Ishikawa (cell line): ENCODE results near the gene UBE2I.

Source experiments
- CEBPB ChIP-seq: IDR thresholded peaks from 2 replicates; pipeline ENCODE4 v1.6.1; 2012
- CREB1 ChIP-seq: IDR thresholded peaks from 2 replicates; pipeline ENCODE4 v1.6.1; 2012; ENCODE audit warnings: low read depth
- EGR1 ChIP-seq: IDR thresholded peaks from 2 replicates; pipeline ENCODE4 v1.6.1; 2012
- EP300 ChIP-seq: IDR thresholded peaks from 2 replicates; pipeline ENCODE4 v1.6.1; 2012; ENCODE audit warnings: borderline replicate concordance
- FOXM1 ChIP-seq: IDR thresholded peaks from 2 replicates; pipeline ENCODE4 v1.6.1; 2012; ENCODE audit warnings: low read depth, borderline replicate concordance
- NFIC ChIP-seq: IDR thresholded peaks from 2 replicates; pipeline ENCODE4 v1.6.1; 2012
- RAD21 ChIP-seq: IDR thresholded peaks from 2 replicates; pipeline ENCODE4 v1.6.1; 2012; ENCODE audit warnings: low read depth
- TAF1 ChIP-seq: IDR thresholded peaks from 2 replicates; pipeline ENCODE4 v1.6.1; 2012; ENCODE audit warnings: low read depth, mild to moderate bottlenecking
- TCF12 ChIP-seq: IDR thresholded peaks from 2 replicates; pipeline ENCODE4 v1.6.1; 2012; ENCODE audit warnings: low read depth
- TEAD4 ChIP-seq: IDR thresholded peaks from 2 replicates; pipeline ENCODE4 v1.6.1; 2012
- YY1 ChIP-seq: IDR thresholded peaks from 2 replicates; pipeline ENCODE4 v1.6.1; 2012; ENCODE audit warnings: low read depth
- ZBTB7A ChIP-seq: IDR thresholded peaks from 2 replicates; pipeline ENCODE4 v1.6.1; 2012; ENCODE audit warnings: low read depth
- TF ChIP-seq, protein P1 (sequence below): IDR thresholded peaks from 2 replicates; pipeline ENCODE4 v1.6.1; 2012
- TF ChIP-seq, protein P2 (sequence below): IDR thresholded peaks from 2 replicates; pipeline ENCODE4 v1.6.1; 2012; ENCODE audit warnings: low read depth, mild to moderate bottlenecking
- TF ChIP-seq, protein P3 (sequence below): IDR thresholded peaks from 2 replicates; pipeline ENCODE4 v1.6.1; 2012

The UBE2I gene

DNA sequence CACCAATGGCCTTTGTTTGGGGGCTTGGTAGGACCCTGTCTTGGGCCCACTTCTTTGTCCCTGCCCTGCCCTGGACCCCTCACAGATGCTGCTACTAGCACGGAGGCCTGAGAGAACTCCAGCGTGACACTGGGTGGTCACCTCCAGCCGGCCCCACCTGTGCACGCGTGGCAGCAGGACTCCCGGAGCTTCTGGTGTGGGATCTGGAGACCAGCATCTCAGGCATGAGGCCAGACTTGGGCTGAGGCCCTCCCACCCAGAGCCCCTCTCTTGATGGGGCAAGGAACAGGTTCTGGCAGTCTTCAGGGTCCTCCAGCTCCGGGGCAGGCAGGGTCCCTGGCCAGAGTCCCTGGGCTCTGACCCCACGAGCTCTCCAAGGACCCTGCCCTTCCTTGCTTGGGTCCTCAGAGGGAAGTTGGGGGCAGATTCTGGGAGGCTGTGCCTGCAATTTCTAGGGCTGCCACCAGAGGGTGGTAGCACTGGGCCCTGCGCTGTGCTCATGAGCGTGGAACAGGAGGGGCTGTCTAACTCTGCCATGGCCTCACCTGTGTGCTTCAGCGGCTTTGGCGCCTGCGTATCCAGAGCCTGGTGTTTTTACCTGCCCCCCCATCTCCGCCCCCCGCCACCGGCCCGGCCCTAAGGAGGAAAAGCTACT is 21.0 kb downstream of the UBE2I start:
- peak; percentile 32; the same call in 1 of the 2 replicates for TF ChIP-seq RAD21
- no peak for TF ChIP-seq CREB1

DNA sequence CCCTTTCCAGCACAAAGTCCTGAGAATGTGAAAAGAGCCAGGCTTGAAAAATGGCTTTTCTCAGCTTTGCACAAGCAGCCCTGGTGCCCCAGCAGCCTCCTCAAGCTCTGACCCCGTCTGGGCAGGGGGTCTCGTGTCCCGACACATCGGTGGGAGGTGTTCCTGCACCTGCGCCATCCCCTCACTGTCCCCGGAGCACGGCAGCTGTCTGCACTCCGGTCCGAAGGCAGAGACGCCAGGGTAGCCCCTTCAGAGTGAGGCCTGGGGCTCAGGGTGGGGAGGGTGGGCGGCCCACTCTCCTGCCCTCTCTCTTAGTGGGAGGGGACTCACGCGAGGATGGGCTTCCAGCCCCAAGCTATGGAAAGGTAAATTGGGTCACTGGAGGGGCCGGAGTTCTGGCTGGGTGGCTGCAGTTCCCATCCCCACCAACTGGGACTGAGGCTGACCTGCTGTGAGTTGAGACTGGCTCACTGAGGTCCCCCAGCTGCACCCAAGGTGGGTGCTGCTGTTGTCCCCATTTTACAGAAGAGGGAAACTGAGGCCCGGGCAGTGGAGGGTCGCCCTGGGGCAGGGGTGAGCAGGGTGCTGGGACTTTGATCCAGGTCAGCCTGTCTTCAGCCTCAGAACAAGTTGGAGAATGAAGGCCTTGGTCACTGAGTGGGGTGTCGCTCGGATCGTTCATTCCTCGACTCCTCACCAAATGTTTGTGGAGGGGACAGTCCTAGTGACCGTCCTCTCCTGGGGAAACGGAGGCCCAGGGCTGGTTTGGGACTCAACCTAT is 21.7 kb downstream of the UBE2I start:
- TF ChIP-seq, protein P1, sequence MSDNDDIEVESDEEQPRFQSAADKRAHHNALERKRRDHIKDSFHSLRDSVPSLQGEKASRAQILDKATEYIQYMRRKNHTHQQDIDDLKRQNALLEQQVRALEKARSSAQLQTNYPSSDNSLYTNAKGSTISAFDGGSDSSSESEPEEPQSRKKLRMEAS = no peak
- no peak for TF ChIP-seq YY1
- TF ChIP-seq, protein P2, sequence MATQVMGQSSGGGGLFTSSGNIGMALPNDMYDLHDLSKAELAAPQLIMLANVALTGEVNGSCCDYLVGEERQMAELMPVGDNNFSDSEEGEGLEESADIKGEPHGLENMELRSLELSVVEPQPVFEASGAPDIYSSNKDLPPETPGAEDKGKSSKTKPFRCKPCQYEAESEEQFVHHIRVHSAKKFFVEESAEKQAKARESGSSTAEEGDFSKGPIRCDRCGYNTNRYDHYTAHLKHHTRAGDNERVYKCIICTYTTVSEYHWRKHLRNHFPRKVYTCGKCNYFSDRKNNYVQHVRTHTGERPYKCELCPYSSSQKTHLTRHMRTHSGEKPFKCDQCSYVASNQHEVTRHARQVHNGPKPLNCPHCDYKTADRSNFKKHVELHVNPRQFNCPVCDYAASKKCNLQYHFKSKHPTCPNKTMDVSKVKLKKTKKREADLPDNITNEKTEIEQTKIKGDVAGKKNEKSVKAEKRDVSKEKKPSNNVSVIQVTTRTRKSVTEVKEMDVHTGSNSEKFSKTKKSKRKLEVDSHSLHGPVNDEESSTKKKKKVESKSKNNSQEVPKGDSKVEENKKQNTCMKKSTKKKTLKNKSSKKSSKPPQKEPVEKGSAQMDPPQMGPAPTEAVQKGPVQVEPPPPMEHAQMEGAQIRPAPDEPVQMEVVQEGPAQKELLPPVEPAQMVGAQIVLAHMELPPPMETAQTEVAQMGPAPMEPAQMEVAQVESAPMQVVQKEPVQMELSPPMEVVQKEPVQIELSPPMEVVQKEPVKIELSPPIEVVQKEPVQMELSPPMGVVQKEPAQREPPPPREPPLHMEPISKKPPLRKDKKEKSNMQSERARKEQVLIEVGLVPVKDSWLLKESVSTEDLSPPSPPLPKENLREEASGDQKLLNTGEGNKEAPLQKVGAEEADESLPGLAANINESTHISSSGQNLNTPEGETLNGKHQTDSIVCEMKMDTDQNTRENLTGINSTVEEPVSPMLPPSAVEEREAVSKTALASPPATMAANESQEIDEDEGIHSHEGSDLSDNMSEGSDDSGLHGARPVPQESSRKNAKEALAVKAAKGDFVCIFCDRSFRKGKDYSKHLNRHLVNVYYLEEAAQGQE = no peak
- TF ChIP-seq RAD21 = no peak
- TF ChIP-seq CEBPB = no peak
- no peak for TF ChIP-seq TEAD4
- TF ChIP-seq NFIC = no peak
- no peak for TF ChIP-seq FOXM1
- no peak for TF ChIP-seq ZBTB7A
- no peak for TF ChIP-seq TCF12
- TF ChIP-seq EGR1 = no peak
- TF ChIP-seq CREB1 = no peak
- TF ChIP-seq EP300 = no peak
- TF ChIP-seq, protein P3, sequence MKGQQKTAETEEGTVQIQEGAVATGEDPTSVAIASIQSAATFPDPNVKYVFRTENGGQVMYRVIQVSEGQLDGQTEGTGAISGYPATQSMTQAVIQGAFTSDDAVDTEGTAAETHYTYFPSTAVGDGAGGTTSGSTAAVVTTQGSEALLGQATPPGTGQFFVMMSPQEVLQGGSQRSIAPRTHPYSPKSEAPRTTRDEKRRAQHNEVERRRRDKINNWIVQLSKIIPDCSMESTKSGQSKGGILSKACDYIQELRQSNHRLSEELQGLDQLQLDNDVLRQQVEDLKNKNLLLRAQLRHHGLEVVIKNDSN = no peak
- TF ChIP-seq TAF1 = no peak

DNA sequence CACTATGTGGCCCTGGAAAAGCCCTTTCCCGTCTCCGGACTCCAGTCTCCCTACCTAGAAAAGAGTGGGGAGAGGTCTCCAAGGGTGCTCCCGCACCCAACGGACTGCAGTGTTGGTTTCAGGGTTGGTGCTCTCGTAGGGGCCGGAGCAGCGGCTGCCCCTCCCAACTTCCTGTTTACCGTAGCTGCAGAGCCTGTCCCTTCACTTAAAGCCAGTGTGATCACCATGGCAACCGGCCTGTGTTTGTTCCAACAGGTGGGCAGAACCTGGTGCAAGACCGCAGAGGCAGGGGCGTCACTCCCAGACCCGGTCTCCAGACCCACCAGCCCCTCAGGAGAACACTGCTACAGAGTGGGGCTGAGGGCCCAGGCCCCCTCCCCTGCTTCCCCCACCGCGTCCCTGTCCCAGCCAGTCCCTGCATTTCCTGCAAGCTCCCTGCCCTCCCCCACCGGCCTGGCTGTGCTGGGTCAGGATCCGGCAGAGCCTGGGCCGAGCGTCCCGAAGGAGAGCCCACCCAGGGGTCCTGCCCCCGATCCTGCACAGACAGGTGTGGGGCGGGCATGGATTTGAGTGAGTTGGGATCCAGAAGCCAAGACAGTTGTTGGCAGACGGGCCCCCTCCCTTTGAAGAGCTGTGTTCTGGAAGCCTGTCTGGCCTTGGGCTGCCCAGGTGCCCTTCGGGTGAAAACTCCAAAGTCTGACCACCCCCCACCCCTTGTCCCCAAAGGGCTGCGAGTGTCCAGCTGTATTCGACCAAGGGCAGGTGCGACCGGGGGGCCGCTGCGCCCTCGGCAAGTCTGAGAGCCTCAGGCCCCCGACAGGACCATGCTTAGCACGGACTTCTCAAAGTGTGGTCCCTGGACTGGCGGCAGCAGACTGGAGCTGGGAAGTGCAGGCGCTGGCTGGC is 22.5 kb downstream of the UBE2I start:
- TF ChIP-seq EP300 (0 out of 2 replicates have a peak, but pooled peaks have one; percentile 9), YY1 (no peak), FOXM1 (no peak), CREB1 (no peak)
- TF ChIP-seq, protein P1 = 0 out of 2 replicates have a peak, but pooled peaks have one; percentile 31

DNA sequence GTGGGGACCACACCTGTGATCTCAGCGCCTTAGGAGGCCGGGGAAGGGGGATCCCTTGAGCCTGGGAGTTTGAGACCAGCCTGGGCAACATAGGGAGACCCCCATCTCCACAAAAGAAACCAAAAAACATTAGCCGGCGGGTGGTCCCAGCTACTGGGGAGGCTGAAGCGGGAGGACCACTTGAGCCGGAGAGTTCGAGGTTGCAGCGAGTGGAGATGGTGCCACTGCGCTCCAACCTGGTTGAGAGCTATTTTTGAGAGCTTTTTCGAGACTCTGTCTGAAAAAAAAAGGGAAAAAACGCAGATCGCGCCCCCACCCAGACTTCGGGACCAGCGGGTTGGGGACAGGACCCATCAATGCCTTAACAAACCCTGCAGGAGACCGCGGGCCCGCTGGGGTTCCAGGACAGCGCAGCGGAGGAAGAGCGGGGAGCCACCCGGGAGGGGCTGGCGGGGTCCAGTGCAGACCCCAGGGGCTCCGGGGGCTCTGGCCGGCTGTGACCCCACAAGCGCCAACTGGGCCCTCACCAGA is 23.2 kb downstream of the UBE2I start:
- no peak for TF ChIP-seq FOXM1
- TF ChIP-seq, protein P2 = no peak
- no peak for TF ChIP-seq TAF1
- no peak for TF ChIP-seq EGR1
- no peak for TF ChIP-seq ZBTB7A
- TF ChIP-seq TEAD4 = no peak
- TF ChIP-seq, protein P1 = no peak
- no peak for TF ChIP-seq CREB1
- no peak for TF ChIP-seq EP300
- no peak for TF ChIP-seq CEBPB
- TF ChIP-seq, protein P3 = no peak
- no peak for TF ChIP-seq NFIC
- no peak for TF ChIP-seq RAD21
- no peak for TF ChIP-seq YY1
- TF ChIP-seq TCF12 = no peak
